Left renal cortex interstitium (tissue), 4 donors: Measurements from ENCODE around the gene ZBTB42. TPM values are rescaled to one million over a fixed set of nuclear protein-coding genes. Genes with fewer than 3 reads are reported as not detected.

Experiments used
- DNase-seq, 4 donors: peaks; one replicate each; pipeline ENCODE4 v3.0.0-alpha.2; 2013; ENCODE audit warnings: low read depth in 4 of 4, low spot score in 2 of 4, missing footprints in 1 of 4
- polyA plus RNA-seq, 4 donors: library from polyadenylated mRNA; unstranded; fragments of 120-200 nt; gene quantifications; one replicate each; pipeline ENCODE4 v1.2.1, GENCODE V29; 2013; ENCODE audit not compliant: insufficient read length in 4 of 4

Gene ZBTB42
- polyA plus RNA-seq, 4 donors, result 4.1 to 5.9 (median 4.5) TPM

DNA sequence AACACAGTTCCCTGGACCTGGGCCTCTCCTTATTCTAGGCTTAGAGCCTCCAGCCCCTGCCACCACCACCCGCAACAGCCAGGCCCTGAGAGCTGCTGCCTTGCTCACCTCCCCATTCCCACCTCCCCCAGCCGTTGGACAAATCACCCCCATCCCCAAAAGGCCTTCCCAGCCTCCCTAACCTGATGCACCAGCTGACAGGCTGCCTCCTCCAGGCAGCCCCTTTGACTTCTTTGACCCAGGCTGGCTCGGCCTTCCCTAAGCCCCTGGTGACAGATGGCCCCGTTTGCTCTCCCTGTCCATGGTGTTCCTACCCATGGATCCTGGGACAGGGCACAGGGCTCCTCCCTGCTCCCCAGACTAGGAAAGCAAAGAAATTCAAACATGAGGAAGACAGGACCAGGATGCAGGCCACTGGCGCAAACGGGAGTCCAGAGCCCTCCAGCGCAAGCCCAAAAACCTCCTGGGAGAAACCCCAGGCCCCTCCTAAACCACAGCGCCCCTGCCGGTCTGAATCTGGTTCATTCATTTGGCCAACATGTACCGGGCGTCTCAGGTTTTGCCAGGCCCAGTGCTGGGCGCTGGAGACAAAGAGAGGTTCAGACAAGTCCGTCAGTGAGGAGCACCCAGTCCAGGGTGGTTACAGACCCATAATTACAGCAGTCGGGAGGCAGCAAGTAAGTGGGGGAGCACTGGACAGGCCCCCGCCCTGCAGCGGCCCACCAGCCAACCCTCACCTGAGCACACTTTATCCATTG lies 7.8 kb upstream of the ZBTB42 start:
- DNase-seq, result no peak

DNA sequence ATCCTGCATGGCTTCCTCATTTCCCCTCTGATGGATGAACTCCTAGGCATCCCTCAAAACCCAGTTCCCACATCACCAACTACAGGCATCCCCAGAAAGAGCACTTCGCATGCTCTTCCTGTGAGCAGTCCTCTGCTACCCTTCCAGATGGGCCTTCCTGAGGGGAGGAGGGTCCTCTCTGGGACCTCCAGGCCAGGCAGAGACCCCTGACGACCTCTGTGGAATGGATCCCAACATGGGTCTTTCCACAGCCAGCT lies 7.3 kb upstream of the ZBTB42 start:
- no peak for DNase-seq

DNA sequence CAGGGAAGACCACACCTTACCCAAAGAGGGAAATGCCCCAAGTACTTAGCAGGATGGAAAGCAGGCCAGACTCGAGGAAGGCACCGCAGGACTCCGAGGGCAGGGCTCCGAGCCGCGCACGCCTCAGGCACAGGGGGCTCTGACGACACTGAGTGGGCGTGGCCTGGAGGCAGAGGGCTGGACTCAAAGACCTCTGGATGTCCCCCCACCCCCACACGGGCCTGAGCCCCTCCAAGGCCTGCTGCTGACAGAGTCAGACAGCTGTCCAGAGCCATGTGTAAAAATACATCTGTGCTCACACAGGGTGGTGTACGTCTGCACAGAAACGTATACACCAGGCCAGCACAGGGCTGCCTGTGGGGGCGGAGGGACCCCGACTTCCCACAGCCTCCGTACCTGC lies 6.8 kb upstream of the ZBTB42 start:
- no peak for DNase-seq

GRCh38 chr14:104794631-104794992 lies 6.3 kb upstream of the ZBTB42 start:
- peak in 1 of 4 donors; percentile 15 for DNase-seq

DNA sequence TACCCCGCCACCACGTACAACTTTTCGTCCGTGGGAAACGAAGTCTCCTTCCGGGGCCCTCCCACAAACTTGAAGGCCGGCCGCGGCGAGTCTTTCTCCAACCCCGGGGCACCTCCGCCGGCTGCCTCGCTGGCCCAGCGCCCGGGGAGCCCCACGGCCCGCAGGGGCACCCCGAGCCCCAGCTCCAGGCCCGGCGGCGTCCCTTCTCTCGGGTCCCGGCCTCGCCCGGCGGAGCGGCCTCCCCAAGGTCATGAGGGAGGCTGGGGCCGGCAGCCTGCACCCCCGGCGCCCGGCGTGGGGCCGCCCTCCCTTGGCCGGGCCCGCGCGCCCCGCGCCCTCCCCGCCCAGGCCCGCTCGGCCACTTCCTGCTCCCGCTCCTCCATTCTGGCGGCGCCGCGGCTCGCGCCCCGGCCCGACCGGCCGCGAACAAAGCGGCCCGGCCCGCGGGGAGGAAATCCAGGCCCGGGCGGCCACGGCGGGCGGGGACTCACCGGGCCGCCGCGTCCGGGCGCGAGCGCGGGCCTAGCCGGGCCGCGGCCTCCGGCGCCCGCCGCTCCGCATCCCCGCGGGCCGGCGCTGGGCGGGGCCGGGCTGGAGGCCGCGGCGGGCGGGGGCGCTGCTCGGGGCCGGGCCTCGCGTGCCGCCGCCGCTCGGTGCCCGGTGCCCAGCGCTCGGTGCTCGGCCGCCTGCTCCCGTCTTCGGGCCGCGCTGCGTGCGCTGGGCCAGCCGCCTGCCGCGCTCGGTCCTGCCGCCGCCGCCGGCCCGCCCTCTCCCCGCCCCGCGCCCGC lies 5.7 kb upstream of the ZBTB42 start, which contains the start of gene AKT1:
AKT1 (minus strand) TSS at position 756 of the 788 bp plus-strand sequence. CDS start 3,105 bp downstream, outside the sequence.
- DNase-seq, result no peak

GRCh38 chr14:104795781-104796686 lies 4.9 kb upstream of the ZBTB42 start:
- DNase-seq, result no peak

- no peak for DNase-seq
Measured at GRCh38 chr14:104796687-104797081, 4.2 kb upstream of the ZBTB42 start.

- no peak for DNase-seq
Measured at GRCh38 chr14:104797115-104798044, 3.5 kb upstream of the ZBTB42 start.

- no peak for DNase-seq
Measured at GRCh38 chr14:104798300-104799243, 2.3 kb upstream of the ZBTB42 start.

GRCh38 chr14:104799244-104800014 lies 1.5 kb upstream of the ZBTB42 start:
- DNase-seq, result peak in 1 of 4 donors; percentile 56

DNA sequence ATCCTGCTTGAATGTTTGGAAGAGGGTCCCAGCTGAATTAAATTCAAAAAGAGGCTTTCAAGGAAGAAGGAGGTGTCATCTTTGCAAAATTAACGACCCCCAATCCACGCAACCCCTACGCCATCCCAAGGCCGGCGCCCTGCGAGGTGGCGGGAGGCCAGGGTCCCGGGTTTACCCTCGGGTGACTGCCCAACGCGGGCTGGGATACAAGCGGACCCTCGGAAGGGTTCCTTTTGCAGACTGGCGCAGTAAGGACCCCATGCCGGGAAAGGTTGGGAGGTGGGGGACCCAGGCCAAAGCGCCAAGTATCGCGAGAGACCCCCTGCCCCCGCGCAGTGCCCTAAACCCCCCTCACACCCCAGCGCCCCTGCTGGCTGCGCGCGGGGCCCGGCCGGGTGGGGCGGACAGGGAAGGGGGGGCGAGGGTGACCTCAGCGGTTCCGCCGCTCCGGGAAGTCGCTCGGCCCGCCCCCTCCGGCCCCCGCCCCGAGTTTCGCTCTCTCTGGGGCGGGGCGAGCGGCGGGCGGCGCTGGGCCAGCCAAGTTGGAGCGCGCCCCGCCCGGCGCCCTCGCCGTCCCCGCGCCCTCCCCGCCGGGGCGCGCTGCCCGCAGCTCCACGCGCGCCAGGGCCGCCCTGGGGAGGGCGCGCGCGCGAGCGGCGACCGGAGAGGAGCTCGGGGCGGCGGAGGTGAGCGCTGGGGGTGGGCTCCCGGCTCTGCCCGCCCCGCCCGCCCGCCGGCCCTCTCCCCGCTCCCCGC lies 708 bp upstream of the ZBTB42 start:
- peak in 1 of 4 donors; percentile 15 for DNase-seq

DNA sequence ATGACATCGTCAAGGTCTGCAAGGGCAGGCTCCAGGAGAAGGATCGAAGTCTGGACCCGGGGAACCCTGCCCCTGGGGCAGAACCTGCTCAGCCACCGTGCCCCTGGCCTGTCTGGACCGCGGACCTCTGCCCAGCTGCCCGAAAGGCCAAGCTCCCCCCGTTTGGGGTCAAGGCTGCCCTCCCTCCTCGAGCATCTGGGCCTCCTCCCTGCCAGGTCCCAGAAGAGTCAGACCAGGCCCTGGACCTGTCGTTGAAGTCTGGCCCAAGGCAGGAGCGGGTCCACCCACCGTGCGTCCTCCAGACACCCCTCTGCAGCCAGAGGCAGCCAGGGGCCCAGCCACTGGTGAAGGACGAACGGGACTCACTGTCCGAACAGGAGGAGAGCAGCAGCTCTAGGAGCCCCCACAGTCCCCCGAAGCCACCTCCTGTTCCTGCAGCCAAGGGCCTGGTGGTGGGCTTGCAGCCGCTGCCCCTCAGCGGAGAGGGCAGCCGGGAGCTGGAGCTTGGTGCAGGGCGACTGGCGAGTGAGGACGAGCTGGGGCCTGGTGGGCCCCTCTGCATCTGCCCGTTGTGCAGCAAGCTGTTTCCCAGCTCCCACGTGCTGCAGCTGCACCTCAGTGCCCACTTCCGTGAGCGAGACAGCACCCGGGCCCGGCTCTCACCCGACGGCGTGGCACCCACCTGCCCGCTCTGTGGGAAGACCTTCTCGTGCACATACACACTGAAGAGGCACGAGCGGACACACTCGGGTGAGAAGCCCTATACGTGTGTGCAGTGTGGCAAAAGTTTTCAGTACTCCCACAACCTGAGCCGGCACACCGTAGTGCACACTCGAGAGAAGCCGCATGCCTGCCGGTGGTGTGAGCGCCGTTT lies 856 bp downstream of the ZBTB42 start:
- DNase-seq, result no peak

GRCh38 chr14:104802394-104803184 lies 1.7 kb downstream of the ZBTB42 start:
- DNase-seq, result no peak

DNA sequence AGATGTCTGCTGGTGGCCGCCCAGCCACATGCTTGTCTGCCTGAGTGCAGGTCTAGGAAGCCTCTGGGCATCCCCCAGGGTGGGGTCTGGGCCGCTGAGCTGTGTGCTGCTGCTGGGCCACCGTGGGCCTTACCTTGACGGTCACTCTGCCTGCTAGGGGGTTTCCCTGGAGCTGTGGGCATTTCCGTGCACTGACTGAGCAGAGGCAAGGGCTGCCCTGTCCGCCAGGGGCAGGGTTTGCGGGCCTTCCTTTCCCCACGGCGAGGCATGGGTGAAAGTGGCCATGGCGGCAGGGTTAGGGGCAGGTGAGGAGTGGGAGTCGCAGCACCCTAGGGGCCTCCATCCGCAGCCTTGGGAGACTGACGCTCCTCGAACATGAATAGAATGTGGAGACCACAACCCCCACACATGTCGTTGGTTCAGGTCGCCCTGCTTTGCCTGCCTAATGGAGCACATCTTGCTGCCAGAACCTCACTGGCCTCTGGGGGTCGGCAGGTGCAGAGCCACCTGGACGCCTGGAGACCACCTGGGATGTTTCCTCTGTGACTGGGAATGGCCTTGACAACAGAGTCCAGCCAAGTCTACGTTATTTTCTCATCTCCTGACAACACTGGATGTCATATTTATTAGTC lies 2.5 kb downstream of the ZBTB42 start:
- no peak for DNase-seq

DNA sequence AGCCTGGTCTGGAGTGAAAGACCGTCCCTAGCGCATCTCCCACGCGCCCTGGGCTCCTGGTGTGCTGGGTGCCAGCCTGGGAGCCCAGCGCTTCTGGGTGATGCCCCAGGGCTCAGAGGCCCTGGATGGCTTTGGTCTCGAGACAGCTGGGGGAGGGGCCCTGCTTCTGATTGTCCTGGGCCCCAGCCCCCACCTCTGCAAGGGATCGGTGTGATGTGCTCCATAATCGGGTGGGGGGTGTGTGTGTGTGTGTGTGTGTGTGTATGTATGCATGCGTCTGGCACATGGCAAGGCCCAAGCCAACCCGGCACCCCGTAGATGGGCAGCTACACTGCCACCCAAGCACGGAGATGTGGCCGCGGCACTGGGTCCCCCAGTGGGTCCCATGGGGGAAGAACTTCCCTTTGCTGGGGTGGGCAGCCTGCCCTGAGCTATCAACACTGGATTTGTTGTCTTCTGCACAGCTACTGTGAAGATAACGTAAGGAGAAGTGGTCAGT lies 3.1 kb downstream of the ZBTB42 start:
- DNase-seq, result no peak
